Activated CD4-positive, alpha-beta memory T cell treated with anti-CD3 and anti-CD28 coated beads, Interleukin-2, amount 10 ng/mL, durations not matched to agents 7 days and 5 days (primary cell): ENCODE results near the gene EIF5AL1. TPM values are rescaled to one million over a fixed set of nuclear protein-coding genes. Genes with fewer than 3 reads are reported as not detected.

Source experiments
- CTCF ChIA-PET: fragments of 350-600 bp; sonication (Branson Sonifier 250); formaldehyde crosslinking; loops from one replicate; lab custom pipeline; 2021; ENCODE audit warnings: antibody characterized with exemption, inconsistent platforms; lab: Charles Lee
- POLR2A ChIA-PET: fragments of 350-600 bp; sonication (Branson Sonifier 250); formaldehyde crosslinking; loops from one replicate; lab custom pipeline; 2021; ENCODE audit warnings: antibody characterized with exemption; lab: Charles Lee
- DNase-seq: peaks from one replicate; pipeline ENCODE4 v3.0.0-alpha.2; 2020
- H3K27ac Mint-ChIP-seq: one replicate; pipeline ENCODE4 v1.8.0; 2021; ENCODE audit warnings: mild to moderate bottlenecking, mixed read lengths
- H3K27me3 Mint-ChIP-seq: one replicate; pipeline ENCODE4 v1.8.0; 2021; ENCODE audit warnings: mixed read lengths
- H3K36me3 Mint-ChIP-seq: one replicate; pipeline ENCODE4 v1.8.0; 2021; ENCODE audit warnings: low read depth, mixed read lengths
- H3K4me1 Mint-ChIP-seq: one replicate; pipeline ENCODE4 v1.8.0; 2021; ENCODE audit warnings: mixed read lengths
- H3K4me3 Mint-ChIP-seq: one replicate; pipeline ENCODE4 v1.8.0; 2021; ENCODE audit warnings: mild to moderate bottlenecking, mixed read lengths
- H3K9me3 Mint-ChIP-seq: one replicate; pipeline ENCODE4 v1.8.0; 2021; ENCODE audit warnings: mixed read lengths
- total RNA-seq, 2 experiments: library from RNA; stranded (reverse); gene quantifications; one replicate each; pipeline ENCODE4 v1.2.3, GENCODE V29; 2021

The EIF5AL1 gene
- total RNA-seq, 2 experiments from 2014 or later: 1.2 to 1.7 TPM

GRCh38 chr10:79475877-79476276 lies 36.5 kb upstream of the EIF5AL1 start:
- no peak overlapping the region for H3K4me3 Mint-ChIP-seq
- no peak overlapping the region for H3K27ac Mint-ChIP-seq
- no peaks in the 10 kb centered on the region for H3K9me3 Mint-ChIP-seq
- ChIA-PET POLR2A (no interaction called here), CTCF (interaction anchor here (0.6 to 1.1 kb wide), 2 partner anchors 101 to 193 kb away, joined by 3 read pairs; no protein-coding TSS in a partner anchor)
- H3K4me1 Mint-ChIP-seq: no peaks in the 10 kb centered on the region
- peaks cover 49% of the 10 kb centered on the region for H3K27me3 Mint-ChIP-seq
- no peaks in the 10 kb centered on the region for H3K36me3 Mint-ChIP-seq
- DNase-seq: no peak

GRCh38 chr10:79476645-79477044 lies 35.7 kb upstream of the EIF5AL1 start:
- no peak overlapping the region for H3K27ac Mint-ChIP-seq
- CTCF ChIA-PET: interaction anchor here (2.1 kb wide), 1 partner anchor 102 kb away, joined by 5 read pairs; no protein-coding TSS in a partner anchor
- H3K27me3 Mint-ChIP-seq: peaks cover 55% of the 10 kb centered on the region
- POLR2A ChIA-PET: no interaction called here
- H3K9me3 Mint-ChIP-seq: no peaks in the 10 kb centered on the region
- no peak overlapping the region for H3K4me3 Mint-ChIP-seq
- no peaks in the 10 kb centered on the region for H3K4me1 Mint-ChIP-seq
- no peaks in the 10 kb centered on the region for H3K36me3 Mint-ChIP-seq
- DNase-seq: no peak

- Mint-ChIP-seq H3K27ac (no peak overlapping the region), H3K9me3 (no peaks in the 10 kb centered on the region), H3K27me3 (peaks cover 54% of the 10 kb centered on the region), H3K36me3 (no peaks in the 10 kb centered on the region), H3K4me1 (no peaks in the 10 kb centered on the region), H3K4me3 (no peak overlapping the region)
- no peak for DNase-seq
- ChIA-PET POLR2A (no interaction called here), CTCF (interaction anchor here (1.7 to 2.1 kb wide), 2 partner anchors 10 to 103 kb away, joined by 5 to 6 read pairs; no protein-coding TSS in a partner anchor)
Measured at GRCh38 chr10:79477456-79477855, 34.9 kb upstream of the EIF5AL1 start.

- Mint-ChIP-seq H3K4me3 (no peak overlapping the region), H3K27me3 (peaks cover 44% of the 10 kb centered on the region), H3K27ac (no peak overlapping the region), H3K36me3 (no peaks in the 10 kb centered on the region), H3K4me1 (no peaks in the 10 kb centered on the region), H3K9me3 (no peaks in the 10 kb centered on the region)
- DNase-seq: no peak
- ChIA-PET POLR2A (no interaction called here), CTCF (interaction anchor here (1.4 kb wide), 1 partner anchor 10 kb away, joined by 5 read pairs; no protein-coding TSS in a partner anchor)
Measured at GRCh38 chr10:79479283-79479909, 32.9 kb upstream of the EIF5AL1 start.

GRCh38 chr10:79482304-79482703 lies 30.0 kb upstream of the EIF5AL1 start:
- ChIA-PET CTCF (interaction anchor here (1.5 kb wide), 1 partner anchor 108 kb away, joined by 5 read pairs; no protein-coding TSS in a partner anchor), POLR2A (no interaction called here)
- H3K36me3 Mint-ChIP-seq: no peaks in the 10 kb centered on the region
- no peaks in the 10 kb centered on the region for H3K4me1 Mint-ChIP-seq
- H3K27ac Mint-ChIP-seq: no peak overlapping the region
- H3K4me3 Mint-ChIP-seq: no peak overlapping the region
- peaks cover 30% of the 10 kb centered on the region for H3K27me3 Mint-ChIP-seq
- no peaks in the 10 kb centered on the region for H3K9me3 Mint-ChIP-seq
- no peak for DNase-seq

GRCh38 chr10:79482741-79483140 lies 29.6 kb upstream of the EIF5AL1 start:
- POLR2A ChIA-PET: no interaction called here
- Mint-ChIP-seq H3K4me1 (no peaks in the 10 kb centered on the region), H3K27me3 (peaks cover 26% of the 10 kb centered on the region), H3K9me3 (no peaks in the 10 kb centered on the region), H3K36me3 (no peaks in the 10 kb centered on the region), H3K27ac (no peak overlapping the region), H3K4me3 (no peak overlapping the region)
- CTCF ChIA-PET: interaction anchor here (1.5 kb wide), 1 partner anchor 108 kb away, joined by 5 read pairs; no protein-coding TSS in a partner anchor
- no peak for DNase-seq

GRCh38 chr10:79483299-79483698 lies 29.0 kb upstream of the EIF5AL1 start:
- POLR2A ChIA-PET: no interaction called here
- Mint-ChIP-seq H3K4me1 (no peaks in the 10 kb centered on the region), H3K27ac (no peak overlapping the region), H3K4me3 (no peak overlapping the region), H3K27me3 (peaks cover 26% of the 10 kb centered on the region), H3K36me3 (no peaks in the 10 kb centered on the region), H3K9me3 (no peaks in the 10 kb centered on the region)
- DNase-seq: no peak
- CTCF ChIA-PET: interaction anchor here (1.5 kb wide), 1 partner anchor 109 kb away, joined by 5 read pairs; no protein-coding TSS in a partner anchor

- ChIA-PET CTCF (no interaction called here), POLR2A (no interaction called here)
- Mint-ChIP-seq H3K27me3 (peaks cover 26% of the 10 kb centered on the region), H3K4me3 (no peak overlapping the region), H3K27ac (no peak overlapping the region), H3K4me1 (no peaks in the 10 kb centered on the region), H3K9me3 (no peaks in the 10 kb centered on the region), H3K36me3 (no peaks in the 10 kb centered on the region)
- DNase-seq: no peak
Measured at GRCh38 chr10:79483948-79484347, 28.4 kb upstream of the EIF5AL1 start.

GRCh38 chr10:79484476-79484875 lies 27.9 kb upstream of the EIF5AL1 start:
- DNase-seq: no peak
- no peak overlapping the region for H3K4me3 Mint-ChIP-seq
- no peaks in the 10 kb centered on the region for H3K4me1 Mint-ChIP-seq
- H3K36me3 Mint-ChIP-seq: no peaks in the 10 kb centered on the region
- H3K9me3 Mint-ChIP-seq: no peaks in the 10 kb centered on the region
- H3K27me3 Mint-ChIP-seq: peaks cover 22% of the 10 kb centered on the region
- ChIA-PET POLR2A (no interaction called here), CTCF (no interaction called here)
- no peak overlapping the region for H3K27ac Mint-ChIP-seq

GRCh38 chr10:79487296-79488194 lies 24.8 kb upstream of the EIF5AL1 start:
- Mint-ChIP-seq H3K9me3 (no peaks in the 10 kb centered on the region), H3K27ac (no peak overlapping the region), H3K27me3 (peaks cover 8% of the 10 kb centered on the region), H3K36me3 (no peaks in the 10 kb centered on the region), H3K4me1 (no peaks in the 10 kb centered on the region), H3K4me3 (no peak overlapping the region)
- ChIA-PET POLR2A (no interaction called here), CTCF (interaction anchor here (1.0 to 4.8 kb wide), 5 partner anchors 9 to 114 kb away, joined by 3 to 35 read pairs (median 5); no protein-coding TSS in a partner anchor)
- DNase-seq: peak; percentile 37

GRCh38 chr10:79488336-79488735 lies 24.0 kb upstream of the EIF5AL1 start:
- H3K27ac Mint-ChIP-seq: no peak overlapping the region
- no peaks in the 10 kb centered on the region for H3K36me3 Mint-ChIP-seq
- H3K9me3 Mint-ChIP-seq: no peaks in the 10 kb centered on the region
- H3K27me3 Mint-ChIP-seq: peaks cover 11% of the 10 kb centered on the region
- H3K4me1 Mint-ChIP-seq: no peaks in the 10 kb centered on the region
- DNase-seq: no peak
- ChIA-PET CTCF (interaction anchor here (1.0 to 4.8 kb wide), 5 partner anchors 8 to 114 kb away, joined by 3 to 35 read pairs (median 5); no protein-coding TSS in a partner anchor), POLR2A (no interaction called here)
- H3K4me3 Mint-ChIP-seq: no peak overlapping the region

- H3K27ac Mint-ChIP-seq: no peak overlapping the region
Measured at GRCh38 chr10:79488870-79489269, 23.5 kb upstream of the EIF5AL1 start.

More at GRCh38 chr10:79488870-79489269, 23.5 kb upstream of the EIF5AL1 start:
- no peaks in the 10 kb centered on the region for H3K4me1 Mint-ChIP-seq
- H3K9me3 Mint-ChIP-seq: no peaks in the 10 kb centered on the region
- ChIA-PET POLR2A (no interaction called here), CTCF (interaction anchor here (1.0 to 4.8 kb wide), 3 partner anchors 9 to 115 kb away, joined by 3 to 35 read pairs (median 5); no protein-coding TSS in a partner anchor)
- H3K27me3 Mint-ChIP-seq: peaks cover 15% of the 10 kb centered on the region
- H3K36me3 Mint-ChIP-seq: no peaks in the 10 kb centered on the region
- DNase-seq: no peak
- no peak overlapping the region for H3K4me3 Mint-ChIP-seq
